Muscle layer of duodenum (tissue), 2 donors: ENCODE results near the gene CDH13.

Experiments used
- H3K27ac ChIP-seq: one replicate; pipeline ENCODE4 v1.7.0; 2013; ENCODE audit warnings: mild to moderate bottlenecking, low read length
- H3K27me3 ChIP-seq: one replicate; pipeline ENCODE4 v1.7.0; 2013; ENCODE audit warnings: low read depth, mild to moderate bottlenecking, control low read depth, low read length
- H3K36me3 ChIP-seq, 2 donors: one replicate each; pipeline ENCODE4 v1.7.0; 2013; ENCODE audit warnings: low read length in 2 of 2, control low read depth in 1 of 2, mild to moderate bottlenecking in 1 of 2; ENCODE audit not compliant: insufficient read depth in 2 of 2, control insufficient read depth in 1 of 2
- H3K4me1 ChIP-seq, 2 donors: one replicate each; pipeline ENCODE4 v1.7.0; 2013; ENCODE audit warnings: low read length in 2 of 2, mild to moderate bottlenecking in 2 of 2, control low read depth in 1 of 2, moderate library complexity in 1 of 2; ENCODE audit not compliant: insufficient read depth in 2 of 2, control insufficient read depth in 1 of 2
- H3K4me3 ChIP-seq, 2 donors: one replicate each; pipeline ENCODE4 v1.7.0; 2013; ENCODE audit warnings: low read length in 2 of 2, low read depth in 1 of 2, mild to moderate bottlenecking in 1 of 2
- H3K9me3 ChIP-seq, 2 donors: one replicate each; pipeline ENCODE4 v1.7.0; 2013; ENCODE audit warnings: low read length in 2 of 2, control low read depth in 1 of 2, mild to moderate bottlenecking in 1 of 2; ENCODE audit not compliant: control insufficient read depth in 1 of 2
- donor health status: healthy.

The CDH13 gene

DNA sequence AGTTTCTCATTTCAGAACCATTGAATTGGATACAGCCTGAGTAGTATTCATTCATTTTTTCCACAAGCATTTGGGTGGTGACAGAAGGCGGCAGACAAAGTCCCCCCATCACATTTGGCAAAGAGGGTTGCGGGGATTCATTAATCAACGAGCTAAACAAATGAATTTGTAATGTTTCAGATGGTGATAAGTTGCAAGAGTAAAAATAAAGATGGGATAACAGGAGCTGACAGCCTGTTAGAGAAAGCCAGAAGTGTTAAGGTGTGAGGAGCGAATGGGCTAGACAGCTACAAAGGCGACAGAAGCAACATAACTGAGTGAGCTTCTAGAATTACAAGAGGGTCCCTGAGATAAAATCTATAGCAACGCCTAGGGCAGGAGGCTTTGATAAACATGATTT is 838.2 kb downstream of the CDH13 start:
- H3K4me1 ChIP-seq: no peaks in the 10 kb centered on the region
- H3K36me3 ChIP-seq: no peaks in the 10 kb centered on the region
- no peaks in the 10 kb centered on the region for H3K9me3 ChIP-seq
- H3K4me3 ChIP-seq: no peak overlapping the region
- no peaks in the 10 kb centered on the region for H3K27me3 ChIP-seq
- H3K27ac ChIP-seq: no peak overlapping the region

DNA sequence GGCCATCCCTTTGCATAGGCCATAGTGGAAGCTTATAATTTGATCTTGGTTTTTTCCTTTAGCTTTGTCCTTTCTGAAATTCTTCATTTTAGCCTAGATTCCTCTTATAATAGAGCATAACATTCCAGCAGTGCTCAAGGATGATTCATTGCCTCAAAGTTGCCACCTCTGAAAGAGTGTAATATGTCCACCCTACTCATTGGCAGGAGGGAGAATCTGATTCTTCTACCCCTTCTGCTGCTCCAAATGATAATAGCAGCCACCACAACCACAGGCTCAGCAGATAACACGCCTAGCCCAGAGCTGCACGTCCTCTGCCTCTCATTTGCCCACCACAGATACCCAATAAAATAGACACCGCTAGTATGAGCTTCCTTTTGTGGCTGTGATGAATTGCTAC is 843.6 kb downstream of the CDH13 start:
- H3K27me3 ChIP-seq: no peaks in the 10 kb centered on the region
- H3K4me1 ChIP-seq: no peaks in the 10 kb centered on the region
- H3K4me3 ChIP-seq: no peak overlapping the region
- no peaks in the 10 kb centered on the region for H3K9me3 ChIP-seq
- no peaks in the 10 kb centered on the region for H3K36me3 ChIP-seq
- no peak overlapping the region for H3K27ac ChIP-seq

DNA sequence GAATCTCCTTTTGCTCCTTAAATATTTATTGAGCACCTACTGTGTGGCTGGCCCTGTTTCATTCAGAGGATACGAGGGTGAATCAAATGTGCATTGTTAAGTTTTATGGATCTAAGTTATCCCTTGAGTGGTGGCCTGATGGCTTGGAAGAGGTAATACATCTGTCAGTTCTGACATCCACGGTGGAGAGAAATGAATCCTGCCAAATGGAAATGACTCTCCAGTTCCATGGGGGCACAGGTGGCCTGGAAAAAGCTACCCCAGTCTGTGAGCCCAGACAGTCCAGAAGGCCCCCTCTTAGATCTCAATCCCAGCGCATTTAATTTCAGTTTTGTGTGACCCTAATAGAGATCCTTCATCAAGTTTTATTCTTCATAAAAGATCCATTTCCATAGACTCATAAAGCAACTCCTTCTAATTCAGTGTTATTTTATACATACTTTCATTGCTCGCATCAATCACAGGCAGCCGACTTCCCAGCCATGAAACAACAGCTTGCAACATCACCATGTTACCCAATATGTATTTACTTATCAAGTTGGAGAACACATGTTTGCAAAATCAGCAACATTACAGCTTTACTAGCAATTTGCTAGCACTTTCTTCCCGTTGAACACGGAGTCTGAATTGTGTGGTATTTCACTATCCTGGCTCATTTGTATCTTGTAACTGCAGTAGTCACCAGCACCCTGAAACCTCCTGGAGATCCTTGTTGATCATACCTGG is 846.2 kb downstream of the CDH13 start:
- Histone ChIP-seq H3K27me3 (no peaks in the 10 kb centered on the region), H3K36me3 (no peaks in the 10 kb centered on the region), H3K4me1 (no peaks in the 10 kb centered on the region), H3K9me3 (no peaks in the 10 kb centered on the region), H3K27ac (no peak overlapping the region), H3K4me3 (no peak overlapping the region)

DNA sequence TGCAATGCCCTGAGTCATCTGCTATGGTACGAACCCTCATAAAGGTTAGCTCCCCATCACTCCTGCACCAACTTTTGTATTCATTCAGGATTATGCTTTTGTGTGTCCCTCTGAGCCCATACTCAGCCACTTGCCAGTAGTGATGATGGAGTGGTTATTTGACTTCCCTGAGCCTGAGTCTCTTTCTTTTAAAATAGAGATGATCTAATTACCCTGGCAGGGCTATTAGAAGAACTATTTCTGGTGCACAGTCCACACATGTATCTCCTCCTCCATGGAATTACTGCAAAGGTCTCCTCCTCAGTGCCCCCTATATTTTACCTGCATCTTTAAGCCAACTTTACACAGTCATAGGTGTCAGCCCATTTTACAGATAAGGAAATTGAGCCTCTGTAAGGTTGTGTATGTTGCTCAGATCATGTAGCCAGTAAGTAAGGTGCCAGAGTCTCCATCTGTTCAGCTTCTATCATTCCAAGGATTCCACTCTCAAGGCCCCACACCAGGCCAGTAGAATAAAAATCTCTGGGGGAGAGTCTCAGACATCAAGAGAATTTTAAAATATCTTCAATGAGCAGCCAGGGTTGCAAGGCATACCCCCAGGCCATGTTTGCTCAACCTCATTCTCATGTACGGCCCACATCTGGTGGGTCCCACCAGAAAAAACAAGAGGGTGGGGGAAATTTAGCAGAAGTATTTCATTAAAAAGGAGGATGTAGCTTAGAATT is 847.3 kb downstream of the CDH13 start:
- Histone ChIP-seq H3K36me3 (no peaks in the 10 kb centered on the region), H3K27me3 (no peaks in the 10 kb centered on the region), H3K4me1 (no peaks in the 10 kb centered on the region), H3K27ac (no peak overlapping the region), H3K9me3 (no peaks in the 10 kb centered on the region), H3K4me3 (no peak overlapping the region)

DNA sequence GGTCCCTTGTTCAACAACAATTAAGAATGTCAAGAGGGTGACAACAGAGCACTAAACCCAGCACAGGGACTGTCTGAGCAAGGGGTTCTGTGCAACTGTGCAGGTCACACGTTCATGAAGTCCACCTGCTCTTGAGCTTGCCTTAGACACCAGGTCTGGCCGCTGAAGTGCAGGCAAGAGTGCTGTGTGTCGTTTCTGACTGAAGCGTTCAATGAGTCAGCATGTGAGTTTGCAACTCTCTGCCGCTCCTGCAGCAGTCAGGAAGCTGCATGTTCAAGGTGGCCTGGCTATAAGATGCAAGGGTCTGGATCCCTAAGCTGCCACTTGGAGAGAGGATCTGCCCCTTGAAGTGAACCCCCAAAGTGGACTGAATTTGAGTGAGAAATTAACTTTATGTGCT is 848.3 kb downstream of the CDH13 start:
- H3K4me3 ChIP-seq: no peak overlapping the region
- H3K36me3 ChIP-seq: no peaks in the 10 kb centered on the region
- no peaks in the 10 kb centered on the region for H3K27me3 ChIP-seq
- no peaks in the 10 kb centered on the region for H3K9me3 ChIP-seq
- no peak overlapping the region for H3K27ac ChIP-seq
- H3K4me1 ChIP-seq: no peaks in the 10 kb centered on the region

DNA sequence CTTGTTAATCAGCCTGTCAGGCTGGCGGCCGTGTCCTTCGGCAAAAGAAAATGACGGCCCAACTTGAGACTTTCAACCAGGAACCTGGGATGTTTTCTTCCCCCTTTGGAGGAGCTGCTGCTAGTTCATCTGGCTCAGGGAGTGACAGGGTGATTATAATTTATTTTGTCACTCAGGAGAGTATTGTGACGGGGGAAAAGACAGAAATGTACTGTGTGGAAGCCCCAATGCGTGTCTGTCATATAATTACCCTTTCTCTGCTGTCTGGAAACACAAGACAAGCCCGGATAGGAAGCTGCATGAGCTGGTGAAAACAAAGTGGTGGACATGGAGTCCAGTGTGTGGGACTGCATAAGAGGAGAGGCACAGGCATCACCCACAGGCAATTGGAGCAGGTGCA is 854.8 kb downstream of the CDH13 start:
- no peaks in the 10 kb centered on the region for H3K27me3 ChIP-seq
- H3K27ac ChIP-seq: no peak overlapping the region
- no peaks in the 10 kb centered on the region for H3K36me3 ChIP-seq
- no peaks in the 10 kb centered on the region for H3K4me1 ChIP-seq
- H3K9me3 ChIP-seq: no peaks in the 10 kb centered on the region
- H3K4me3 ChIP-seq: no peak overlapping the region

DNA sequence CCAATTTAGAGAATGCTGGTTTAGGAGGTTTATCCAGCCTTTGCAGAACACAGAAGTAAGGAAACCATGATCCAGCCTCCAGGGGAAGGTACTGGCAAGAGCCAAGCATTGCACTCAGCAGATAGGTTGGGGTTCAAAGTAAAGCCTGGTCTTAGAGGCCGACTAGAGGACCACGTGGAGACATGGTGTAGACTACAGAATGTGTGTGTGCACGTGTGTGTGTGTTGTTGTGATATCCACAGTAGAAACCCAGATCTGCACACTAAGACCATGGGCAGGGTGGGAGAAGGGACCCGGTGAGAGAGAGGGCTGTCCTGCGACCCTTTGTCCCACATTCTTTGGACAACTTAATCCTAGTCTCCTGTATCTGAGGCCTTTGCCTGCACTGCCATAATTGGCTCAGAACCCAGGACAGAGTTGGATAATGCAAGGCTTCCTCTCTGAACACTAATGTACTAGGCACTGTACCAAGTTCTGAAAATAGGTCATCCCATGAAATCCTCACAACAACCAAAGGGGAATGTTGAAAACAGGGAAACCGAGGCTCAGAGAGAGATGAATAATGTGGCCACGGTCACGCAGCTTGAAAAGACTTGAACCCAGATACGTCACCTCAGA is 855.9 kb downstream of the CDH13 start:
- H3K4me3 ChIP-seq: no peak overlapping the region
- H3K27ac ChIP-seq: no peak overlapping the region
- no peaks in the 10 kb centered on the region for H3K27me3 ChIP-seq
- H3K4me1 ChIP-seq: no peaks in the 10 kb centered on the region
- no peaks in the 10 kb centered on the region for H3K9me3 ChIP-seq
- no peaks in the 10 kb centered on the region for H3K36me3 ChIP-seq

DNA sequence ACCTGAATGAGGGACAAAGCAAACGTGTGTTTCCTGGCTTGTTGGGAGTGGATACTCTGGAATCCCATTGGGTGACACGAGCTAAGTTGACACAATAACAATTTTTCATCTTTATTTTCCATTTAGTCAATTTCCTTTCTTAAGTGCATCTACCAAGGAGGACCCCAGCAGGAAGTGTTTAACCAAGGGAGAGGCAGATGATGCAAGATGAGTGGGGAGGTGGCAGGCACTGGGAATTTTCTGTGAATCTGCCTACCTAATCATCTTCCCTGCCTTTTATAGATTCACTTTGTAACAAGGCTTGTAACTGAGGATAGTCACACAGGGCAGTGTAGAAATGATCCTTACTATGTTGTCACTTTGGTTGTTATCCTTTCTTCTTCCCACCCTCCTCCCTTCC is 863.3 kb downstream of the CDH13 start:
- H3K4me3 ChIP-seq: no peak overlapping the region
- no peak overlapping the region for H3K27ac ChIP-seq
- no peaks in the 10 kb centered on the region for H3K9me3 ChIP-seq
- H3K27me3 ChIP-seq: no peaks in the 10 kb centered on the region
- H3K4me1 ChIP-seq: peaks cover 0 to 8% of the 10 kb centered on the region in 2 donors
- no peaks in the 10 kb centered on the region for H3K36me3 ChIP-seq

DNA sequence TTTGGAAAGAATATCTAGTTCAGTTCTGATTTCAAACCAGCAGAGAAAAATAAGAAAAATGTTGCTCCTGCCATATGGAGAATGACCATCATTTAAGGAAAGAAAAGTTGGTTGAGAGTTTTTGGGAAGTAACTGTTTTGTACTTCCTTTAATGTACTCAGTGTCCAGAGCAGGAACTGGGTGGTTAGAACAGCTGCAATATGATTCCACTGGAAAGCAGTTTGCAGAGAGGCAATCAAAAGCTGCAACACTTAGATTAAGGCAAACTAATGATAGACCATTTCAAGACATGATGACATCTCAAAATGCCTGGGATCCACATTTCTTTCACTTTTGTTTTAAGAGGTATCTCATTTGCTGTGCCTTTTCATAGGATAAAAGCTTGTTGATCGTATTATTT is 867.7 kb downstream of the CDH13 start:
- Histone ChIP-seq H3K4me1 (peaks cover 0 to 8% of the 10 kb centered on the region in 2 donors), H3K36me3 (no peaks in the 10 kb centered on the region), H3K4me3 (no peak overlapping the region), H3K9me3 (no peaks in the 10 kb centered on the region), H3K27me3 (no peaks in the 10 kb centered on the region), H3K27ac (no peak overlapping the region)

DNA sequence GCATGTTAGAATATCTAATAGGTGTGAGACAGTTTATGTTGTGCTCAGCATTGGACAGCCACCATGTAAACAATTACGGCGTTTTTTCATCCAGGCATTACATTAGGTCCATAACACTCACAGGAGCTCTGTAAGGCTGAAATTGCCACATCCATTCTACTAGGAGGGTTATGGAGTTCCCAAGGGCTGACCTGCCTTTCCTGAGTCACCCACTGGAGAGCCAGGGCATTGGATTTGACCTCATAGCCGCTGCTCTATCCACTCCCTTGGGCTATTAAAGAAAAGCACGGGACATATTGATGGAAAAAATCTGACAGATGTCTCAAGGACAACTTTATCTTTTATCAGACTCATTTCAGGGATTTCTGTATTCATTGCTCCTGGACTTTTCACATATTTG is 874.7 kb downstream of the CDH13 start:
- Histone ChIP-seq H3K27me3 (no peaks in the 10 kb centered on the region), H3K4me3 (no peak overlapping the region), H3K9me3 (no peaks in the 10 kb centered on the region), H3K4me1 (no peaks in the 10 kb centered on the region), H3K27ac (no peak overlapping the region), H3K36me3 (no peaks in the 10 kb centered on the region)

DNA sequence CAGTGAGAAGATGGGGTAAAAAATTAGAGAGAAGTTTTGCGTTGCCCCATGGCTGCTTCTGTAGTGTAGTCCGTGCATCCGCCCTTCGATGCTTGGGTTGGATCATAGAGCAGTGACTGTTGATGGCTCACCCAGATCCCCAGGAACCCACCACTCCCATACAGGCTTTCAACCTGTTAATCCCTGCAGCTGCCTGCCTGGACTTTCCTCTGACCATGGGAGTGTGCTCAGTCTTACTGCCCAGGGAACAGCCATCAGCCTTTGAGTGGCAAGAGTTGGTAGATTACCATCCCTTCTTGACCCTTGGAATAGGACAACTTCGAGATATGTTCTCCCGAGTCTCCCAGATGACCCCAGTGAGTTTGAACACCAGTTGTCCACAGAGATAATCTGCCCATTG is 881.5 kb downstream of the CDH13 start:
- no peak overlapping the region for H3K27ac ChIP-seq
- no peaks in the 10 kb centered on the region for H3K9me3 ChIP-seq
- no peaks in the 10 kb centered on the region for H3K4me1 ChIP-seq
- H3K36me3 ChIP-seq: no peaks in the 10 kb centered on the region
- no peak overlapping the region for H3K4me3 ChIP-seq
- no peaks in the 10 kb centered on the region for H3K27me3 ChIP-seq
